ENCODE data around the gene PIK3R3.

Gene PIK3R3

GRCh38 chr1:46132529-46133180, at the start of gene PIK3R3:
Gene PIK3R3, minus strand, starts transcription at chr1:46132629. Its CDS starts 677 bp downstream, at chr1:46131952.
- peak; percentile 100 for DNase-seq

GRCh38 chr1:46181343-46182260, 49.2 kb upstream of the PIK3R3 start:
- DNase-seq = no peak

GRCh38 chr1:46180082-46180616, 47.7 kb upstream of the PIK3R3 start:
- peak; percentile 91 for DNase-seq

- DNase-seq = peak; percentile 90
Observed at GRCh38 chr1:46179138-46180081, 47.0 kb upstream of the PIK3R3 start.

- no peak for DNase-seq
Observed at GRCh38 chr1:46176211-46176865, 43.9 kb upstream of the PIK3R3 start, which contains the start of gene P3R3URF. Gene P3R3URF, minus strand, starts transcription at chr1:46176488. Its CDS starts 17 bp downstream, at chr1:46176471.

- no peak for DNase-seq
Observed at GRCh38 chr1:46175243-46175642, 42.8 kb upstream of the PIK3R3 start.

GRCh38 chr1:46174448-46175231, 42.2 kb upstream of the PIK3R3 start, which contains the start of gene TSPAN1:
Gene TSPAN1, plus strand, starts transcription at chr1:46175087. Its CDS starts 6,021 bp downstream, at chr1:46181108.
- DNase-seq = no peak

- no peak for DNase-seq
Observed at GRCh38 chr1:46173361-46173856, 41.0 kb upstream of the PIK3R3 start.

GRCh38 chr1:46172321-46172720, 39.9 kb upstream of the PIK3R3 start:
- no peak for DNase-seq

- peak; percentile 90 for DNase-seq
Observed at GRCh38 chr1:46171871-46172270, 39.4 kb upstream of the PIK3R3 start.

- DNase-seq = no peak
Observed at GRCh38 chr1:46171351-46171750, 38.9 kb upstream of the PIK3R3 start.

GRCh38 chr1:46169811-46170454, 37.5 kb upstream of the PIK3R3 start:
- DNase-seq = no peak

- DNase-seq = no peak
Observed at GRCh38 chr1:46168477-46168876, 36.0 kb upstream of the PIK3R3 start.

- no peak for DNase-seq
Observed at GRCh38 chr1:46166521-46167462, 34.4 kb upstream of the PIK3R3 start.

- no peak for DNase-seq
Observed at GRCh38 chr1:46160212-46160611, 27.8 kb upstream of the PIK3R3 start.

- no peak for DNase-seq
Observed at GRCh38 chr1:46159516-46159915, 27.1 kb upstream of the PIK3R3 start.

GRCh38 chr1:46158312-46159281, 26.2 kb upstream of the PIK3R3 start:
- DNase-seq = no peak

GRCh38 chr1:46157916-46158311, 25.5 kb upstream of the PIK3R3 start:
- no peak for DNase-seq

All from islet precursor cell (in vitro differentiated cells).